ENCODE results near the gene TEX52.

DNA sequence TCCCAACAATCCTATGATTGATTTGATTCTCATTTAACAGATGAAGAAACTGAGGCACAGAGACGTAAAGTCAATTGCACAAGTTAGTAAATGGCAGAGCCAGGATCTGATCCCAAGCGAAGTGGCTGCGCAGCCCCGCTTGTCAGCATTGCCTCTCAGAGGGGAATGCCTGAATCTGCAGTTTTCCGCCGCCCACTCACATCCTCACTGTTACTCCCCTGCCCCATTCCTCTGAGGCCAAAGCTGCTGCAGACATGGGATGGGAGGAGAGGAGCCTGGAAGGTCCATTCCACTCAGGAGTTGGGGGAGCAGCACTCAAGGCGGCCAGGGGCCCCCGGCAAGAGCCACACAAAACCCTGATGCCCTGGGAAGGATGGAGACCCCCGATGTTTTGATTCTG, 23.0 kb downstream of the TEX52 start:
- TF ChIP-seq, protein P1, sequence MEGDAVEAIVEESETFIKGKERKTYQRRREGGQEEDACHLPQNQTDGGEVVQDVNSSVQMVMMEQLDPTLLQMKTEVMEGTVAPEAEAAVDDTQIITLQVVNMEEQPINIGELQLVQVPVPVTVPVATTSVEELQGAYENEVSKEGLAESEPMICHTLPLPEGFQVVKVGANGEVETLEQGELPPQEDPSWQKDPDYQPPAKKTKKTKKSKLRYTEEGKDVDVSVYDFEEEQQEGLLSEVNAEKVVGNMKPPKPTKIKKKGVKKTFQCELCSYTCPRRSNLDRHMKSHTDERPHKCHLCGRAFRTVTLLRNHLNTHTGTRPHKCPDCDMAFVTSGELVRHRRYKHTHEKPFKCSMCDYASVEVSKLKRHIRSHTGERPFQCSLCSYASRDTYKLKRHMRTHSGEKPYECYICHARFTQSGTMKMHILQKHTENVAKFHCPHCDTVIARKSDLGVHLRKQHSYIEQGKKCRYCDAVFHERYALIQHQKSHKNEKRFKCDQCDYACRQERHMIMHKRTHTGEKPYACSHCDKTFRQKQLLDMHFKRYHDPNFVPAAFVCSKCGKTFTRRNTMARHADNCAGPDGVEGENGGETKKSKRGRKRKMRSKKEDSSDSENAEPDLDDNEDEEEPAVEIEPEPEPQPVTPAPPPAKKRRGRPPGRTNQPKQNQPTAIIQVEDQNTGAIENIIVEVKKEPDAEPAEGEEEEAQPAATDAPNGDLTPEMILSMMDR (IDR thresholded peaks at IDR 0.05): no peak
- TF ChIP-seq POLR2A (IDR thresholded peaks at IDR 0.05) (no peak), POLR2AphosphoS5 (IDR thresholded peaks at IDR 0.05; ENCODE audit: insufficient read depth in 1 of 2, low read depth in 1 of 2) (no peak)

All from vagina (tissue), 2 donors.